ENCODE results near the gene KCNAB1.

Gene KCNAB1

DNA sequence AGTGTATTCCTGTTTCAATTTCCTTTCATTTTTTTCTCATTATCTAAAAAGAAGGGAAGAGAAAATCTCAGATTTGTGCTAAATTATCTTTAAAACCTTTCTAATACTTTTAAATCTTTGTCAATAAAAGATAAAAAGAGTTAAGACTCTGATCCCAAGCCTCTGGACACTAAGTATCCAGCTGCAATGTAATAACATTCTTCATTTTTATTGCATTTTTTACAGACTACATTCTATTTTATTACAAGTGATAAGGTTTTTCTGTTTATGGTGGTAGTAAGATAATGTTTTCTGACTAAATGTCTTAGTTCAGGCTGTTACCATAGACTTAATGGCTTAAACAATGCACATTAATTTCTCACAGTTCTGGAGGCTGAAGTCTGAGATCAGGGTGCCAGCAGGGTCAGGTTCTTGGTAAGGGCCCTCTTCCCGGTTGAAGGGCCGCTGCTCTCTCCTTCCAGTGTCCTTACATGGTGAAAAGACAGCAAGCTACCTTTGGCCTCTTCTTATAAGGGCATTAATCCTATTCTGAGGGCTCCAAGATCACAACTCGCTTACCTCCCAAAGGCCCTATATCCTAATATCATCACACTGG, 19.7 kb downstream of the KCNAB1 start:
- DNase-seq, result no peak

DNA sequence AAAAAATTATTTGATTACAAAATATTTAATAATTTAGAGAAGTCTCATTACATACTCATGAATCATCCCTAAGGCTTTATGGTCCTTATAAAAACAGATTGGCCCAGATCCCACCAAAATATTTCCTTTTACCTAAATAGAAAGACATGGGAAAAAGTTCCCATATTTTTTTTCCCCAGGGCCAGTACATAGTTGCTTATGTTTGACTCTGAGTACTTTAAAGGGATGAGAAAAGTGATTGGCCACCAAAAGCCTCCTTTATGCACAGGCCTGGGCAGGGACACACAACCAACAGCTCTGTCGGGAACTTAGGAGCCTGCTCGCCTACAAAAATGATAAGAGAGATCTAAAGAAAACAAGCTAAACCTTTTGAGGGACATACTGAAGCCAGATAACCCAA, 22.3 kb downstream of the KCNAB1 start:
- DNase-seq, result no peak

DNA sequence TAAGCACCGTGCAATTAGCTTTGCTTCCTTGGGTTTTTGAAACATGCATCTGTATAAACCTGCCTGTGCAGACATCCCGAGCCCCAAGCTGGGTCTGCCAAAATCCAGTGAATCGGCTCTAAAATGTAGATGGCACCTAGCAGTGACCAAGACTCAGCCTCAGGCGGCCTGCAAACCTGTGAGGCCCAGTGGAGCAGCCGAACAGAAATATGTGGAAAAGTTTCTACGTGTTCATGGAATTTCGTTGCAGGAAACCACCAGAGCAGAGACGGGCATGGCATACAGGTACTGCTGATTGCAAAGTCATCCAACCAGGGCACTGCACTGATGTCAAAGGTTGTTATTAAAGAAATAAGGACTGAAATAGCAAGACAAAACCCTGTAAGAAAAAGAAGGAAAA, 22.8 kb downstream of the KCNAB1 start:
- no peak for DNase-seq

DNA sequence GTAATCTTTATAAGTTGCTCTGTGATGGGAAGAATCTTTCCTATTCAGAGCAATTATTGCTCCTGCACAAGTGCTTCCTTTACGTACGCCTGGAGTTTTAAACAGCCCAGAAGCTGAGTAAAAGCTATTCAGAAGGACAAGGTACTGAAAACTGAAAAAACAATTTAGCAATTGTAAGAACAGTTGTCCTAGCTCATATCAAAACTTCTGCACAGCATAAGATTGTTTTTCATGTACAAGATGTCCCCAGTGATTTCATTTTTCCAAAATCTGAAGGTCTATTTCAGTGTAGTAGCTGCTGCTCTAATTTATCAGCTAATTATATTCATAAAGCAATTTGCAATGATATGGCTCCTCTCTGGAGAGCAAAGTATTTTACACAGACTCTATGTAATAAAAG, 23.7 kb downstream of the KCNAB1 start:
- no peak for DNase-seq

DNA sequence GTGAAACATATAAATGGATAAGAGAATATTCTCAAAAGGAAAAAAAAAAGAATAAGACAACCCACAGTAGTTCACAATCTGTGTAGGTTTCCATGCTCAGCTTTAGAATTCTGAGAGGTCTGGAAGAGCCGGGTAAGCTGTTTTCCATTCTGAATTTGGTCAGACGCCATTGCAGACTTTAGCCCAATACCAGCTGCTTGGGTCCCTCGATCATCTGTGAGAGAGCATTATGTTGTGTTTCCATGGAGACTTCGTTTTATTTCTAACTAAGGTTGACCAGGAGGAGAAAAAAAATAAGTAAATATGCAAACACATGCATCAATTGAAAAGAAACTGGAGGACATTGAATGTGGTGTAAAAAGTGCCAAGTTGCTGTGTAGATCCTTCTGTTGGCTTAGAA, 25.5 kb downstream of the KCNAB1 start:
- DNase-seq, result no peak

DNA sequence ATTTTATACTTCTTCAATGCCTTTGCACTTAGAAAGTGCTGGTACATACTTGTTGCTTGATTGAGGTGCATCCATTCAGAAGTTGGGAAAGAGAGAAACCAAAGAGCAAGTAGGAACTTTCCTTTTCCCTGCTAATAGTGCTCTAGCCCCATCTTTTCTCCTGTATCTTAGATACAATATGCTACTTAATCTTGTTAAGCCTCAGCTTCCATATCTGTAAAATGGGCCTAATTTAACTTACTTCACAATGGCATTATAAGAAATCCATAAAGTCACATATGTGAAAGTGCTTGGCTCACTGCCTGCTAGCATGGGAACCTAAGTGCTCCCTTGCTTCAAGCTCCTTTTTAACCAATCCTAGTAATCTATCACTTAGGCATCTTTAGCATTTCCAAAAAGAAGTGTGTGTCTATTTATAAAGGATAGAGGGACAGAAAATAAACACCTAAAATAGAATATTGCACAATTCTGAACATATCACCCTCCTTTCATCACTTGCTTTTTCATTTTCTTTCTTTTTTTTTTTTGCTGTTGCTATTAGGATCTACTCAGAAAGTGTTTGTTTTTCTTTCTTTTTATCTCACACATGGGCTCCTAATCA, 28.1 kb downstream of the KCNAB1 start:
- DNase-seq, result no peak

DNA sequence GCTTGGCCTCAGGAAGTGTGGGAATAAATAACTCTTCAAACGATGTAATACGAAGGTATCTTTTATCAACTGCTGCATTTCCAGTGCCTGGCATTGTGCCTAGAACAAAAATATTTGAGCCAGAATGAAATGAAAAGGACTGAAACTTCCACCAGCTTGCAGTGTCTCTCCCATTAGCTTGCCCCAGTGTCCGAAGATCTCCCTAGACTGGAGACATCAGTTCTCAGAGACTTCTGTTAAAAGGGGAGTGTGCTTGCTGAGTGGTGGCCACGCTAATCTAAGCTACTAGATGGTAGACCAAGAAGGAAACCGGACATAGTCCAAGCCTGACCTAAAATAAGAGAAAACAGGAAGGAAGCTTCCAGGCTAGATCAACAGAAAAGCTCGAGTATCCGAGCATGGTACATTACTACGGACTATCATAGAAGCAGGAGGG, 28.6 kb downstream of the KCNAB1 start:
- no peak for DNase-seq

DNA sequence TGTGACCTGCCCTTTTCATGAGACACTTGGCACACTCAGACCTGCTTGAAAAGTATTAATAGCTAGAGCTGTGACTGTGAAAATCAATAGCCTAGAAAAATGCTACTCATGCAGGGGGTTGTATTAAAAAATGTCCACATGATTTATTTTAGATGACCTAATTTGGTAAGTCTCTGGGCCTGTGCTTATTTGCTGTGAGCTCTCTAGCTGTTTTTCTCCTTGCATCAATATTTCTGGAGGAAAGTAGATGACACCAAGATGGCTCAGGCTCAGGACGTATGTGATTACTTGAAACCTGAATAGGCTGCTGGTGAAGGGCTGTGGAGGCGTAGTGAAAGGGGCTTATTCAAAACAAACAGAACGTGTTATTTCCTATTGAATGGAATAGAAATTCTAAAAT, 29.5 kb downstream of the KCNAB1 start:
- DNase-seq, result no peak

DNA sequence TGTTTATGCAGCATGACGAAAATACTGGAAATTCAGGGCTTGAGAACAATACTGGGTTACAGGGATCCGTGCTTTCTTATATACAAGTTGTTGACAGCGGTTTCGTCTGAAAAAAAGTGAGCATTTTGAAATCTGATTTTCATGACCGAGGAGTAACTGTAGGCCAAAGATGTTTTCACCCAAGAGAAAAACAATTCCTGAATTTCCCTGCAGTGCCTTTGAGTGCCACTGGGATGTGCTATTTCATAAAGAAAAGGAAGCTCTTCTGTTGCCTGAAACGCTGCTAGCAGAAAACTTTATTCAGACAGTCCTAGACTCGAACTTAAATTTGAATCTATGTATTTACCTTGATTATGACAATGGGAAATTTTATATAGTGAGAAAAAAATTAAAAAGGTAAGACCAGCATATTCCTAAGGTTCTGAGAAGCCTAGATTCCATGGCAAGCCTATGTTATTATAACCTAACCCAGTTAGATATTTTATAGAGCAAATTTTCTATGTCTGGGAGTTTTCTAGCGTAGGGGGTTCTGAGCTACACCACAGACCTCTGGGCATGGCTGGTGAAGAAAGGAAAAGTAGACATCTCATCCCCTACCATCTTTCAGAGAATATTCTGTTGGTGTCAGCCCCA, 30.2 kb downstream of the KCNAB1 start:
- no peak for DNase-seq

DNA sequence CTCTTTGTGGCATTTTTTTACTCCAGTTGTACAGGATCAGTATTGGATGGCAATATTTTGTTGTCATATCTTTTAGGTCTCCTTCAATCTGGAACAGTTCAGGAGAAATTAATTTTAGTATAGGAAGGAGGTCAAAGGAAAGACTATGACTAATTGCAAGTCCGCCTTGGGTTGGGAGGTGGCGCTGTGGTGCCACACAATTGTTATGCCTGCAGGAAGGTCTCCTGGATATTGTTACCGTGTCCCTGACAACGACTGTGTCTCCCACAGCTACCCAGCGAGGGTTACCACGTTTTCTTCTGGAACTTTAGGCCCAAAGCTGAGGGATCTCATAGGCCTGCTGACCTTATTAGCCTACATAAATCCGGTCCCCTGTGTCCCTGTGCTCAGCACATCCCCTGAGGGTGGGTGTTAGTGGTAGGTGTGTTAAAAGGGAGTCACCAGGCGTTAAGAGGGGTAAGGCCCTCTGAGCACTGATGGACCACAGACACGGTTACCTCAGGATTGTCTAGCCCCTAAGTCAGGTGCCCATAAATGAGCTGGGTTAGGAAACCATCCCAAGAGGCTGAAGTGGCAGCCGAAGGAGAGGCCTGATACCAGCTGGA, 31.5 kb downstream of the KCNAB1 start:
- peak; percentile 35 for DNase-seq

DNA sequence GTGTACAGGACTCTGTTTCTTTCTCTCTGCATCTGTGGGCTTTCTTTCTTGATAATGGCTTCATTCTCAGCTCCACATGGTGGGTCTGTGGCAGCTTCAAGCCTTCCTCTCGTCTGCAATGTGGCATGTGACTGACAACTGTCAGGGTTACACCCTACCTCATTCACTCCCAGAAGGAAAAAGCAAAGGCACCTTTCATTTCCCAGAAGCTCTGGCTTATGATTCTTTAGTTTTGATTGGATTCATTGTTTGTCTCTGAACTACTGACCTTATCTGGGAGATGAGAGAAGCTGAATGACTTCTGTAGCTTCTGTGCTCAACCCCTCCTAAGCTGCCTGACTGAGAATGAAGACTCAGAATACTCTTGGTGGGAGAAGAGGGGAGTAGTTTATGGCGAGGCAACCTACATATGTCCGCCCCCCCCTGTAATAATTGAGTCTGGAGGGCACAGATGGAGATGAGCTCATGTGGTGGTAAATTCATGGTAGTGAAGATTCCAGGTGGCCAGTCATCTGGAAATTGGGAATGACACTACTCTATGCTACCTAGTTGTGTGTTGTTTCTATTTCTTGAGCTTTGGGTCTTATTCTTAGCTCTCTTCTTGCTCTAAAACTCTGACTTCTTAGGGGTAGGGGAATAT, 38.4 kb downstream of the KCNAB1 start:
- no peak for DNase-seq

DNA sequence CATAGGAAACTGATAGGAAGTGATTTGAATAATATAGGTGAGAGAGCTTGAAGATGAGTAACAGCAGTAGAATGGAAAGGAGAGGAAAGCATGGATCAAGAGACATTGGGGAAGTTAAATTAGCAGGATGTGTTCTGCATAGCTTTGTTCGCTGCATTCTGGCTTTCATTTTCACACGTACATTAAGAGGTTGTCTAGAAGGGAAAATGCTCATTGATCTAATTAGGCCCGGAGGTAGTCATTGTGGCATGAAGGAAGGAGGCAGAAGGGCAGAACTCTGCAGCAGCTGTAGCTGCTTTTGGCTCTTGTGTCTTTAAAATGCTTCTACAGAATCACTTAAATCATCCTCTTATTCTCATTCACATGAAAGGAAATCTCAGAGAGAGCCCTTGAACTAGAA, 40.3 kb downstream of the KCNAB1 start:
- DNase-seq, result no peak

DNA sequence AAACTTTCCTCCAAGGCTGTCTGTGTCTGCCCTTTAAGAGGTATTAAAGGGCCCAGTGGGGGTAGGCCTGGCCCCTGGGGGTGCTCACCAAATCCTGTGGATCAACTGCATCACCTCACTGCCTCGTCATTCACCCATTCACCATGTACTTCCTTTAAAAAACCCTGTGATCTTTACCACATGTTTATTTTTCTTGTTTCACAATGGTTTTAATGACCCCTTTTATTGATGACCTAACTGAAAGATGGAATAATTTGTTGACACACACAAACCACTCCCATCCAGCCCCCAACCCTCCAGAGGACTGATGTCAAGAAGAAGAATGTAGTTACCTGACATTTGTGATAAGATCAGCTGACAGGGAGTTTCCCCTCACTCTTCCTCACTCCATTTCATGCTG, 40.8 kb downstream of the KCNAB1 start:
- DNase-seq, result no peak

DNA sequence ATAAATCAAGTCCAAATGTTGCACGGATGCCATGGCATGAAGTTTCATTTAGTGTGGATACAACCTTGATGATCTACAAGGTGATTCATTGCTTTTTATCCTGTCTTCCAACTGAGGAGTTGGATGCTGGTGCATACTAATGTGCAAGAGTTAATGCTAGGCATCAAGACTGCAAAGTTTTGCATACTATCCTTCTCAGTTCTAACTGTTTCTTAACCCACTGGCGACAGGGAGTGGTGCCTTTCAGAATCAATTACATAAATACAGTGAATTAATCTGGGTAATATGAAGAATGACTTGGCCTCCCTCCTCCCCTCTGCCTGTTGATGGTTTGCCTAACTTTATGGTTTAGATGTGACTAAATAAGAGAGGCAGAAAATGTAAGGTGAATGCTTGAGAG, 43.5 kb downstream of the KCNAB1 start:
- no peak for DNase-seq

DNA sequence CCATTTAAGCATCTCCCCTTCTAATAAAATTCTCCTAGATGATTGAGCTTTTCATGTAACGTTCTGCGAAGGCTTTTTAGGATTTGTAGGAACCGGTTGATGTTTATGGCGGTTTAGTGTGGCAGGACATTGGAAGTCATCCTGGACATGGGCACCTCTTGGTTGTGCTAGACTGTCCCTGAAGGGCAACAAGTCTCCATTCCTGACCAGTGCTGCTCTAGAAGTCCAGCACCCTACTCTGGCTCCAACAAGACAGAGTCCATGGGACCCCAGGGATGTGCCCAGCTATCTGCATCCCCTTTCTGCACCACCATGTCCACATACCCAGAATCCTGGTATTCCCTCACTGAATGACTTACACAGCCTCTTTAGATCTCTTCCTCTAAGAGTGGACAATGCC, 46.4 kb downstream of the KCNAB1 start:
- no peak for DNase-seq

DNA sequence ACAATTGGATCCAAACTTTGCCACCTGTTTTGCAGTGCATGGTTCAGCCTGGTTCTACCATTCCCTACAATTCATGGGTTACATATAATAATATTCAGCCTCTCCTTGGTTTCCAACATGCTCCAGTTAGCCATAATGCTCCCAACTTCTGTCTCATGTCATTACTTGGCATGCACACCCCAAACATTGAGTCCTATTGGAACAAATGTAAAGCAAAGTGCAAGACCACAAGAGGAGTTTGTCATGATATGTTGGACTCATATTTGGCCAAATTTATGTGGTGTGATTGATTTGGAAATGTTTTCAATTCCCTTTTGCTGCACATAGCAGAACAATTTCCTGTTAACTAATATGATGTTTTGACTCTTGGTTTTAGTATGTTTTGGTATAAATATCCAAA, 50.2 kb downstream of the KCNAB1 start:
- DNase-seq, result no peak

DNA sequence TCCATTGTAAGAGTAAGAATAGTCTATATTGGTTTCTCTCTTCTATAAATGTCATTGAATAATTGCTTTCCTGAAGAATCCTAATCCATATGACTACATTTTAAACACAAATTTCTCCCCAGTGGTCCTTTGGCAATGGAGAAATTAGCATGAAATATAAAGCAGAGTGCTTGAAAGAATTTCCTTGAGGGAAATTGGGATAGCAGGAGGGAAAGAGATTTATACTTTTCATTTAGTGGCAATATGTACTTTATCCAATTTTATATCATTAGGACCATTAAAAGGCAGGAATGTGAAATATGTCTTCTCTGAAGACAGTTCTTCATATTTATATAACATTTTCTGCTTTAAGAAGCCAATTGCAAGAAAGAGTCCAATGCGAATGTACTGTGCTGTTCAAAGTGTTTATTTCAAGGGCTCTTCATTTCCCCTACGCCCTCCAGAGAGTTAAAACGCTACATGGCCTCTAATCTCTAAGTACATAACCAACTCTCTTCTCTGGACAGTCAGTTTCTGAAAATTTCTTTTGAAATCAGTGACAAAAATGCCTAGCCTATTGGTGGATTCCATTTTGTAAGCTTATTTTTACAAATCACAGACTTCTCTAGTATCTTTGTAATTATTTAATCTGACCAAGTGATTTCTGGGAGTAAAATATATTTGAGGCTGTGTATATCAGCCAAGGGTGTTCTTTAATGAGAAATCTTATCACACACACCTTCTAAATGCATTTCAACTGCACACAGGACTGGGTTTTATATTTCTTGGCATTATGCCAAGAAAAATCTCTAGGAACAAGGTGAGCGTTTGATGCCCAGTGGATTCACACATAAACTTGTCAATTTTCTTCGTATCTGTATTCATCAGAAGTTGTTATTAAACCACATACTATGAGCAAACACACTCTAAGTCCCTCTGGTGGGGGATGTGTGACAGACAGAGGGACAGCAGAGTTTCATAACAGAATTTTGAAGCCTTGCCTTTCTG, 51.2 kb downstream of the KCNAB1 start:
- DNase-seq, result no peak

DNA sequence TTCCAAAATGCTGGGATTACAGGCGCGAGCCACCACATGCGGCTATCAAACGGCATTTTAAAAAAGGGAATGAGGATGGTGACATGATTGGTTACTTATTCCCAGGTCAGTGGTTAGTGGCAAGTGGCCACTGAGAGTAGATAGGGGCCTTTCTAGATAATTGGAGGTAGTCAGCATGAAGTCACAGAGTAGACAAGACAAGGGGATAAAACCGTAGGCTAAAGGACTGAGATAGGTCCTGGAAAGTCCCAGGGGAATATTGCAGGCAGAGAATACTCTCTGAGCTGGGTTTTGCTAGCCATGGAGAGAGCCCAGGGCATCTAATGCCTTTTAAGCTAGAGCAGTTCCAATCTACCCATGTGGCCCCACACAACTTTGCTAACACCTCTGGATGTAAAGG, 52.2 kb downstream of the KCNAB1 start:
- no peak for DNase-seq

DNA sequence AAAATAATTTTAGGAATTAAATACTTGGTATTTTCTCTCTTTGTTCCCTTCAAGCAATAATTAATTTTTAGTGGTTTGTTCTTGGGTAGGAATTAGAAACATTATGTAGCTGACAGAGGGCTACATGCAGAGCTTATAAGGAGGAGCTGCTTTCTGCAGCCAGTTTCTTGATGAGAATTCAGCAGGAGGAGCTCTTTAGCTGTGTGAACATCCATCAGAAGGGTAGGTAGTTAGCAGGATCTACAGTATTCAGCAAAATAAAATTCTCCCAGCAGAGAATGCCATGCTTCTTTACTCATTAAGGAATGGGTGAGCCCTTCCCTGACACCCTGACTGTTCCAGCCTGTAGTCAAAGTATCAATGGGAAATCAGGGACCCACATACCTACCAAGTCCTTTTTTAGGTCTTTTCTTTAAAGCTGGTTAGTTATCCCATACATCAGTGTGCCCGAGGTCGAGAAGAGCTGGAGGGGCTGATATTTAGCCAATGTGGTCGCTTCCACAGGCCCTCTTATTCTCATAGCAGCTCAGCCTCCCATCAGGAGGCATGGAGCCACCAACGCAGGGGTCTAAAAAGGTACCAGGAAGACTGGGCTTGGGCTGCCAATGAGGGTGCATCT, 54.0 kb downstream of the KCNAB1 start:
- no peak for DNase-seq

DNA sequence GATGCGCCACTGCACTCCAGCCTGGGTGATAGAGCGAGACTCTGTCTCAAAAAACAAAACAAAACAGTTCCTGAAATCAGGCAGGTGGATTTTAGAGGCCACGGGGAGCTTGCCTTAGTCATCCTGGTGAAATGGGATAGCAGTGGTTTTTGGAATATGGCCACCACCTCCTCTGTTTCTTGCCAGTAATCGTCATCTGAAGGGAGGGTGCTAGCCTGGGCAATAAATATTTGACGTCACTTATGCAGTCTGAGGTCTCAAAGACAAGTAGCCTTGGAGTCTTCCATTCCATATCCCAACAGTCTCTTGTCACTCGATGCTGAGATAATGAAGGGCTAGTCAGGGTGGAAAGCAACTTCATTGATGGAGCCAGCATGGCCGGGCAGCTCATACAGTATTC, 55.2 kb downstream of the KCNAB1 start:
- no peak for DNase-seq

DNA sequence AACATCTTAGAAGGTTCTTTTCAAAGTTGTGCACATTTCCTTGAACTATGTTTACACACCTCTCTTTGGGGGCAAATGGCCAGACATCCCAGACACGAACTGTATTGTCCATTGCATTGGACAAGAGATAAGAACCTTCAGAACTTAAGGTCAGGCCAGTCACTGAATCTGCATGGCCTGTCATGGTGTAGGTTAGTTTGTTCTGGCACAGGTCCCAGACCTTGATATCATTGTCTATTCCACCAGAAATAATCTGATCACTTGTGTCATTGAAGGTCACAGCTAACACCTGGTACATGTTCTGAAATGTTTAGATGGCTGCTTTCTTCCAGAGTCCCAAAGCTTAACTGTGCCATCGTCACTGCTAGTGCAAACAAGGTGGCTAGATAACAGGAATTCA, 55.7 kb downstream of the KCNAB1 start:
- no peak for DNase-seq

DNA sequence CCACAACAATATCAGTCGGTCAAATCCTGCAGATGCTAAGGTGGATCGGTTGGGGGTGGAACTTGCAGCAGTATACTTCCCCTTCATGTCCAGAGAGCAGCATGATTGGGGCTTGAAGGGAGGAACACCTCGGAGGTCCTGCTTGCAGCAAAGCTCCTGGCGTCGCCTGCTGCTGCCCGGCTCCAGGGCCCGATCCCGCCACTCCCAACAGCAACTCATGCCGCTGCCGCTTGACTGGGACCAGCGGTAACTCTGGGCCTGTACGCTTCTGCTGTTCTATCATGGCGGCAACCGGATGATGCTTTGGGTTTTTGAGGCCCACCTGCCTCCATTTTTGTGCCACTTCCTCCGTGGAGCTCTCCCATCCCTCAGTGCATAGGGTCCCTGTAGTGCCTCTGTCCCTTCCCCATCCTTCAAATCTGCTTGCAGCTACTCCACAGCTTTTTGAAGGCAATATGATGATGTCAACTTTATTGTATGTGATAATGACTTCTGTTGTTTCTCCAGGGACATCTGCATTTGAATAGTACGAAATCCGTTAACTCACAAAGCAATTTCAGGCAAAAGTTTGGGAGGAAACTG, 56.3 kb downstream of the KCNAB1 start:
- no peak for DNase-seq
